NCI-H82 (cell line): ENCODE data around the gene AKT2.

ENCODE experiments used
- DNase-seq: peaks from one replicate; lab custom pipeline; 2025; lab: John Stamatoyannopoulos, UW

The AKT2 gene

GRCh38 chr19:40235238-40236025, 49.7 kb downstream of the AKT2 start:
- DNase-seq: peak; percentile 24

- no peak for DNase-seq
These were observed 50.5 kb downstream of the AKT2 start for GRCh38 chr19:40234429-40235237.

DNA sequence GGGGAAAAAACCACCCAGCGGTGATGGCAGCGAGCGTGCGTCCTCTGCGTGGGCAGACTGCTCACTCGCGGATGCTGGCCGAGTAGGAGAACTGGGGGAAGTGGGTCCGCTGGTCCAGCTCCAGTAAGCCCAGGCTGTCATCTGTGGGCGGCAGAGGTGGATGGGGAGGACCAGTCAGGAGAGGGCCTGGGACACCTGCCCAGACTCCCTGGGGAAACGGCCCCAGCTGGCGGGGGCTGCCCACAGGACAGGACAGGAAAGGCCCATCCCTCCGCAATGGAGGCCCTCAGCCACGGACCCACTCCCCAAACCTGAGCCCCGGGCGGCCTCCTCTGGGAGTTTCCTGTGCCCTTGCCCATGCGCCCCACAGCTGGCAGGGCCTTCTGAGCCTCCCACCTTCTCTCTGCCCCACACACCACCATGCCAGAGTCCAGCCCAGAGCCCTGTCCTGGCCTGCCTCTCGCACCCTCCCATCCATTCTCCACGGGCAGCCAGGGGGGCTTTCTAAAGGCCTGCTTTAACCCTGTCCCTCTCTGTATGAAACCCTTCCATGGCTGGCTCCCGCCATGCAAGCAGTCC, 51.2 kb downstream of the AKT2 start:
- no peak for DNase-seq

DNA sequence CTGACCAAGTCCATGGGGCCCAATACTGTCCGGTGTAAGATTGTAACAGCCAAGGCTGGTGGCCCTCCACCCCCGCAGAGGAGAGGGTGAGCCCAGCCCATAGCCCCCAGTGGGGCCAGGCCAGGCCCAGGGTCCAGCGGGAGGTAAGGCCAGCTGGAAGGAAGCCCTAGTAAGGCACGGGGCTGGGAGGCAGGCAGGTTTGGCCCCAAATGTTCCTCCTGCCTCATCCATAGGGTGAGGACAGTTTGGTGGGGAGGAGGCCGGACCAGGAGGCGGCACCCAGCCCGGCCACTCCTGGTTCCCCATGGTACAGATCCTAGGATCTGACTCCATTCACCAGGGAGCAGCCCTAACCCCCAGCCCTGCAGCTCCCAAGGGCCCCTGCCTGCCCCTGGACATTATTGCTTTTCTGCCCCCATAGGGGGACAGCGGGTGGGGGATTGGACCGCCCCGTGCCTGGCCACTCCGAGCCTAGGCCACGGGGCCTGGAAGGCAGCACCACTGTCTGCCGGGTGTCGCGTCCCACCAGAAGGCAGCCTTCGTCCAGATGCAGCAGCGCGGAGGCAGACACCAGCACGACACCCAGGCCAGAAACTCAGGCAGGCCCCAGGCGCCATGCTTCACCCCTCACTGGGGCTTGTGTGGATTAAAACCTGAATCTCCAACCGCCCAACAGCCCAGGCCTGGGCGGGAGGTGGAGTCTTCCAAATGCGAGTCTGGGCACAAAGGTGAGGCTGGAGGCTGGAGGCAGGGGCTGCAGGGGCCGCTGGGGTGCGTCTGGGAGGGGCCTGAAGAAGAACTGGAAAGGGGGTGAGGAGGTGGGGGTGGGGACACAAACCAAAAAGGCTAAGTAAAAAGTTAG, 52.0 kb downstream of the AKT2 start:
- DNase-seq: no peak

DNA sequence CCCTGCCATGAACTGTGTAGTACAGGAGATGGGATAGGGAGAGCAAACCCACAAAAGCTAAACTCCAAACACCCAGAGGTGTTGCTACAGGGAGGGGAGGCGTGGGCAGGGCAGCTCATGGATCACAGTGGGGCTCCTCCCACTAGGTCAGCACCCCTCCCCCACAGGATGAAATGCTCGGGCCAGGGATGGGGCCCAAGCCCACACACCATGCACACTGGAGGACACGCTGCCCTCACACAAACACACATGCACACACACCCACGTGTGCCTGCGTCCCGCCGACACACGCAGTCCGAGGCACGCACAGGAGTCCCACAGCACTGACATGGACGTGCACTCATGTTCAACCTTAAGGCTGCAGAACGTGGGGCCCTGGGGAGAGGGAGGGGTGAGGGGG, 52.7 kb downstream of the AKT2 start:
- DNase-seq: no peak

GRCh38 chr19:40231544-40232424, 53.4 kb downstream of the AKT2 start:
- DNase-seq: no peak

- DNase-seq: no peak
These were observed 54.1 kb downstream of the AKT2 start for GRCh38 chr19:40231057-40231456.

- DNase-seq: no peak
These were observed 55.2 kb downstream of the AKT2 start for GRCh38 chr19:40229926-40230417.

GRCh38 chr19:40229484-40229883, 55.7 kb downstream of the AKT2 start:
- no peak for DNase-seq

DNA sequence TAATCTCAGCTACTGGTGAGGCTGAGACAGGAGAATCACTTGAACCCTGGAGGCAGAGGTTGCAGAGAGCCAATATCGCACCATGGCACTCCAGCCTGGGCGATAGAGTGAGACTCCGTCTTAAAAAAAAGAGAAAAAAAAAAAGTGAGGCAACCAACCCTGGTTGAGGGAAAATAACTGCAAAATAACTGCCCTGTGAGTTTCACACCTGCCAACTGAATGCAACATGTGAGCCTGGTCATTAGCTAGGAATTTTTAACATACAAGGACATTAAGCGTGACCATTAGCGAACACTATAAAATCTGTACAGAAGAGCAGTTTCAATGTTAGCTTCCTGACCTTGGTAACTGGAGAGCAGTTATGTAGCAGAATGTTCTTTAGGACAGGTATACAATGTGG, 56.3 kb downstream of the AKT2 start:
- DNase-seq: no peak

GRCh38 chr19:40228346-40228745, 56.8 kb downstream of the AKT2 start:
- DNase-seq: no peak

GRCh38 chr19:40225440-40226305, 59.5 kb downstream of the AKT2 start:
- DNase-seq: peak; percentile 23

- no peak for DNase-seq
These were observed 60.6 kb downstream of the AKT2 start for GRCh38 chr19:40224342-40225150.

- DNase-seq: no peak
These were observed 61.9 kb downstream of the AKT2 start for GRCh38 chr19:40223135-40223822.

GRCh38 chr19:40221858-40222619, 63.1 kb downstream of the AKT2 start:
- peak; percentile 93 for DNase-seq

DNA sequence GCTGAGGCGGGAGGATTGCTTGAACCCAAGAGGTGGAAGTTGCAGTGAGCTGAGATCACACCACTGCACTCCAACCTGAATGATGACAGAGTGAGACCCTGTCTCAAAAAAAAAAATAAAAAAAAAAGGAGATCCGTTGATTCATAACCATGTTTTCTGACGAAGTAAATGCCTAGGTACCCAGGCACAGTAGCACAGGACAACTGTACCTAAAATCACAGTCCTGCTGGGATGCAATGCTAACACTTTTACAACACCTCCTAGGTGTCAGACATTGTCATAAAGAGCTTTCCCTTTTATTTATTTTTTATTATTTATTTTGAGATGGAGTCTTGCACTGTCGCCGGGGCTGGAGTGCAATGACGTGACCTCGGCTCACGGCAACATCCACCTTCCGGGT, 64.5 kb downstream of the AKT2 start:
- no peak for DNase-seq

GRCh38 chr19:40219721-40220276, 65.3 kb downstream of the AKT2 start:
- DNase-seq: peak; percentile 35
